Endothelial cell of umbilical vein (primary cell): ENCODE results near the gene APOM. TPM values are rescaled to one million over a fixed set of nuclear protein-coding genes. Genes with fewer than 3 reads are reported as not detected.

Experiments
- BruUV-seq: library from RNA; stranded (reverse); fragments of 400-500 nt; replicated peaks from 2 replicates; lab custom pipeline; 2021; lab: Mats Ljungman, UMichigan
- CTCF ChIA-PET: fragments of 300-600, 350-600 bp; sonication (Branson Sonifier 250); formaldehyde crosslinking; loops from one replicate; lab custom pipeline; 2021; ENCODE audit warnings: antibody characterized with exemption, inconsistent platforms; lab: Charles Lee
- POLR2A ChIA-PET: fragments of 300-600, 350-600 bp; sonication (Branson Sonifier 250); formaldehyde crosslinking; loops from one replicate; lab custom pipeline; 2021; ENCODE audit warnings: antibody characterized with exemption, inconsistent platforms; lab: Charles Lee
- DNase-seq: peaks from one replicate; pipeline ENCODE4 v3.0.0-alpha.2; 2011; ENCODE audit warnings: low read depth, low spot score
- FAIRE-seq: peaks from 2 replicates; lab custom pipeline; 2011; peaks lifted over from hg19 to GRCh38; lab: Jason Lieb, UNC
- H2AFZ ChIP-seq: 2 replicates; pipeline ENCODE4 v1.6.0; 2012; ENCODE audit warnings: low read depth, low read length, control low read depth, inconsistent platforms
- H3K27ac ChIP-seq: 2 replicates; pipeline ENCODE4 v1.5.1; 2011; ENCODE audit warnings: low read depth, mild to moderate bottlenecking, control low read depth, low read length, moderate library complexity; ENCODE audit not compliant: insufficient read depth
- H3K27me3 ChIP-seq, 2 experiments: 2 replicates each; pipeline versions ENCODE4 v1.6.0 to v1.6.1; 2011; ENCODE audit warnings: low read length in 2 of 2, mixed read lengths in 1 of 2; ENCODE audit not compliant: control insufficient read depth in 2 of 2, insufficient read depth in 2 of 2
- H3K36me3 ChIP-seq, 2 experiments: 2 replicates in 1 of 2; 3 replicates in 1 of 2; pipeline ENCODE4 v1.5.1; 2011; ENCODE audit warnings: low read length in 2 of 2, mild to moderate bottlenecking in 1 of 2, moderate library complexity in 1 of 2; ENCODE audit not compliant: control insufficient read depth in 2 of 2, insufficient read depth in 2 of 2; ENCODE audit errors: extremely low read depth in 1 of 2
- H3K4me1 ChIP-seq: 3 replicates; pipeline ENCODE4 v1.5.1; 2011; ENCODE audit warnings: mild to moderate bottlenecking, low read length; ENCODE audit not compliant: control insufficient read depth, insufficient read depth; ENCODE audit errors: extremely low read depth
- H3K4me2 ChIP-seq: 2 replicates; pipeline ENCODE4 v1.6.1; 2011; ENCODE audit warnings: low read length, control low read depth, mixed read lengths; ENCODE audit not compliant: insufficient read depth
- H3K4me3 ChIP-seq, 3 experiments: fragments of 200-600 bp in 1 of 3; sonication (generic), shearing (Covaris generic) in 1 of 3; replicated peaks in 1 of 3; 2 replicates each; pipeline ENCODE4 v1.5.1; 2011 to 2016; ENCODE audit warnings: control low read depth in 3 of 3, low read length in 3 of 3, mild to moderate bottlenecking in 2 of 3, inconsistent platforms in 1 of 3, low read depth in 1 of 3, moderate library complexity in 1 of 3; ENCODE audit not compliant: insufficient read depth in 1 of 3
- H3K79me2 ChIP-seq: 2 replicates; pipeline ENCODE4 v1.6.0; 2012; ENCODE audit warnings: low read length, inconsistent platforms; ENCODE audit not compliant: control insufficient read depth, insufficient read depth
- H3K9ac ChIP-seq: replicated peaks from 2 replicates; pipeline ENCODE3; 2011; ENCODE audit warnings: low read length, control low read depth; ENCODE audit not compliant: insufficient read depth; ENCODE audit errors: extremely low read depth
- H3K9me1 ChIP-seq: replicated peaks from 3 replicates; pipeline ENCODE4 v1.6.0; 2011; ENCODE audit warnings: mild to moderate bottlenecking, low read length; ENCODE audit not compliant: control insufficient read depth, insufficient read depth; ENCODE audit errors: extremely low read depth
- H3K9me3 ChIP-seq: replicated peaks from 2 replicates; pipeline ENCODE4 v1.5.1; 2012; ENCODE audit warnings: low read length, inconsistent platforms; ENCODE audit not compliant: control insufficient read depth, insufficient read depth
- H4K20me1 ChIP-seq: replicated peaks from 2 replicates; pipeline ENCODE3; 2011; ENCODE audit warnings: mild to moderate bottlenecking, low read length; ENCODE audit not compliant: control insufficient read depth, insufficient read depth; ENCODE audit errors: extremely low read depth
- CTCF ChIP-seq, 2 donors: IDR thresholded peaks; 1 replicate in 1 of 2; 2 replicates in 1 of 2; pipeline ENCODE4 v1.5.1; 2011; ENCODE audit warnings: low read length in 2 of 2, mild to moderate bottlenecking in 2 of 2, moderate library complexity in 2 of 2, control low read depth in 1 of 2, inconsistent platforms in 1 of 2, low read depth in 1 of 2; ENCODE audit not compliant: insufficient read depth in 1 of 2; ENCODE audit errors: extremely low read depth in 1 of 2
- EZH2 ChIP-seq: IDR thresholded peaks from 2 replicates; pipeline ENCODE4 v1.6.1; 2012; ENCODE audit warnings: borderline replicate concordance, low read depth, mild to moderate bottlenecking, moderate library complexity, low read length, inconsistent platforms; ENCODE audit not compliant: severe bottlenecking
- FOS ChIP-seq: IDR thresholded peaks from 2 replicates; pipeline ENCODE4 v1.6.1; 2011; ENCODE audit warnings: mild to moderate bottlenecking, low read length, moderate library complexity, borderline replicate concordance; ENCODE audit not compliant: insufficient read depth
- GATA2 ChIP-seq: IDR thresholded peaks from 2 replicates; pipeline ENCODE4 v1.7.0; 2011; ENCODE audit warnings: low read depth, mild to moderate bottlenecking, moderate library complexity, mixed read lengths, low read length; ENCODE audit not compliant: insufficient read length, insufficient read depth
- JUN ChIP-seq: IDR thresholded peaks from 2 replicates; pipeline ENCODE4 v1.6.1; 2011; ENCODE audit warnings: borderline replicate concordance, low read depth; ENCODE audit not compliant: insufficient read length, insufficient read depth
- MYC ChIP-seq: IDR thresholded peaks from one replicate; pipeline ENCODE4 v1.6.1; 2011; ENCODE audit warnings: mild to moderate bottlenecking, low read depth, low read length
- POLR2A ChIP-seq: IDR thresholded peaks from 2 replicates; pipeline ENCODE4 v1.6.1; 2012; ENCODE audit warnings: low read depth, mild to moderate bottlenecking, control low read depth, low read length
- POLR2AphosphoS5 ChIP-seq: IDR thresholded peaks from 2 replicates; pipeline ENCODE4 v1.6.1; 2012; ENCODE audit warnings: low read depth, mild to moderate bottlenecking, control low read depth, low read length, moderate library complexity; ENCODE audit not compliant: insufficient read depth
- dilution Hi-C: fragments of 300-500 bp; cut with MboI; formaldehyde crosslinking; loops from one replicate; pipeline ENCODE4 v1.15.0; 2019; ENCODE audit warnings: low sequenced_read_pairs; ENCODE audit not compliant: extremely low pct_ligation_motif_present
- intact Hi-C: fragments of 100-400 bp; cut with micrococcal nuclease; formaldehyde crosslinking; loops from one replicate; pipeline ENCODE4 v1.10.0; 2022
- polyA plus RNA-seq, 4 experiments: library from polyadenylated mRNA; depleted of rRNA in 3 of 4; stranded (reverse) in 3 of 4; unstranded in 1 of 4; fragments of >200 nt; gene quantifications; 2 replicates each; pipeline versions ENCODE4 v1.2.1 to v1.2.3, GENCODE V29; 2011 to 2012; ENCODE audit warnings: missing spikeins in 1 of 4
- total RNA-seq: library from RNA; stranded (reverse); gene quantifications from 2 replicates; pipeline ENCODE4 v1.2.3, GENCODE V29; 2021
- TF ChIP-seq, protein P1 (sequence below): IDR thresholded peaks from 2 replicates; pipeline ENCODE4 v1.6.1; 2011; ENCODE audit not compliant: insufficient read depth, insufficient read length

APOM gene
- total and polyA plus RNA-seq, 2 donors (not counting 3 experiments of a cell fraction or from before 2014, with no cell fraction given) = 2.5 TPM; not detected in 1

DNA sequence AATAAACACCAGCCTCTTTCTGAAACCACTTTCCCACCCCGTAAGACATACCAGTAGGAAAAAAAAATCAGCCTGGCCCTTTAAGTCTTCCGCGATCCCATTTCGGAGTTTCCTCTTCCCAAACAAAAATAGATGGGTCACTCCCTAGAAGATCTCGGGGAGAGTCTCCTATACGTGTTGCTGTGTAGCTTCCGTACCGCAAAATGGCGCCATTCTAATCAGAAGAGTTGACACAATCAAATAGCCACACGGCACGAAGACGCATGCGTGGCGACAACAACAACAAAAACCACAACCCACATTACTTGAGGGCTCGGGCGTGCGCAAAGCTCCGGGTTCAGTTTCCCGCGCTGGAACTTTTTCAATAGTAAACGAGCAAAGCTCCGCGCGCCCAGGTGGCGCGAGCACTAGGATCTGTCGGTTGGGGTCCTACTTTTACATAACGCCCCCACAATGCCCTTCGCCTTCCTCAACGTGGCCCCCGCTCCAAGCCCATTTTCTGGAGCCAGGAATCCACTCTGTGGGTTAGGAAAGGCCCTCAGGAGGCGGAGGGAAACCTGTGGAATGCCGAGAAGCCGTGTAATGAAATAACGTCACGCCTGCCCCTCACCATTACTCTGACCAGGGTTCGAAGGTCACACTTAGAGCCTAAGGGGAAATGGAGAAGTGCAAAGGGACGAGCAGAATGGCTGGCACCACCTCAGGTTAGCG, 9.3 kb downstream of the APOM start, which contains the start of gene GPANK1:
GPANK1 (minus strand) TSS at position 208 of the 711 bp plus-strand sequence. CDS start 519 bp downstream, outside the sequence.
- no TSS peak for BruUV-seq
- TF ChIP-seq EZH2 = no peak
- TF ChIP-seq POLR2A = peak; percentile 38
- no peak for TF ChIP-seq MYC
- TF ChIP-seq CTCF (IDR thresholded peaks at IDR 0.05; ENCODE audit: extremely low read depth in 1 of 2, insufficient read depth in 1 of 2, low read depth in 1 of 2, low read length in 2 of 2) = no peak
- TF ChIP-seq POLR2AphosphoS5 = peak; percentile 41
- TF ChIP-seq GATA2 = no peak
- TF ChIP-seq JUN = no peak
- TF ChIP-seq FOS = no peak
- TF ChIP-seq, protein P1, sequence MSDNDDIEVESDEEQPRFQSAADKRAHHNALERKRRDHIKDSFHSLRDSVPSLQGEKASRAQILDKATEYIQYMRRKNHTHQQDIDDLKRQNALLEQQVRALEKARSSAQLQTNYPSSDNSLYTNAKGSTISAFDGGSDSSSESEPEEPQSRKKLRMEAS = peak; percentile 51
- ChIA-PET CTCF (interaction anchor here (0.8 to 5.7 kb wide), 7 partner anchors 9 to 142 kb away, joined by 3 to 38 read pairs (median 4); partner anchors contain the start of genes APOM, ATP6V1G2, BAG6 and LSM2), POLR2A (interaction anchor here (0.7 to 1.3 kb wide), 7 partner anchors 12 to 163 kb away, joined by 3 to 5 read pairs (median 4); partner anchors contain the start of genes ABHD16A, BAG6, HSPA1B and LSM2)
- Histone ChIP-seq H2AFZ (peak within 1 kb of the TSS; percentile 58), H3K4me1 (peaks cover 31% of the 10 kb centered on the region), H4K20me1 (no peaks in the 10 kb centered on the region), H3K79me2 (peaks cover 36% of the 10 kb centered on the region), H3K4me2 (peak within 1 kb of the TSS; percentile 86), H3K9me1 (no peaks in the 10 kb centered on the region), H3K27me3 (no peaks in the 10 kb centered on the region), H3K36me3 (peaks cover 20 to 21% of the 10 kb centered on the region in 2 experiments), H3K27ac (peak within 1 kb of the TSS; percentile 77), H3K4me3 (peak within 1 kb of the TSS; percentile 70 to 94 (median 72)), H3K9me3 (no peaks in the 10 kb centered on the region), H3K9ac (peak within 1 kb of the TSS; percentile 79)
- intact Hi-C loops = loop anchor here (1.0 to 10.0 kb wide), 7 partner anchors 13 to 530 kb away; partner anchors contain the start of genes ATP6V1G2, BAG6, GPSM3 and PBX2
- DNase-seq (peak; percentile 95), FAIRE-seq (peak; percentile 99)
- dilution Hi-C loops = no loop called here
